Measurements from ENCODE around the gene HPGDS. TPM values are rescaled to one million over a fixed set of nuclear protein-coding genes. Genes with fewer than 3 reads are reported as not detected.

The HPGDS gene
- total RNA-seq, 1 donor from 2014 or later, result 4.4 TPM

DNA sequence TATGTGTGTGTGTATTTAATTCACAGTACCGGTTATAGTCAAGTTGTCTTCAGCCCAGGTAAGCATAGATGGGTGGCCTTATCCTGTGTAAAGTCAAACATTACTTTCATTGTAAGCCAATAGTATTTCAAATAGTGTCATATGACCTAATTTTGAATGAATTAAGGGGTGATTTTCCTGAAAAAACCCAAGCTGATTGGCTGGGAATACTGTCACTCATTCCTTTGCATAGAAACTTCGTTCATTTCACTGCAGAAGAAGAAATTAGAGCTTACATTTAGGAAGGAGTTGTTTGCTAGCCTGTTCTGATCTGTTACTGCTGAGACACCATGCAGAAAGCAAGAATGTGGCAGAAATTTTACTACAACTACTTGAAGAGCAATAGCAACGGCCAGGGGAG, 89.6 kb downstream of the HPGDS start:
- no peak for DNase-seq (ENCODE audit: low spot score)

DNA sequence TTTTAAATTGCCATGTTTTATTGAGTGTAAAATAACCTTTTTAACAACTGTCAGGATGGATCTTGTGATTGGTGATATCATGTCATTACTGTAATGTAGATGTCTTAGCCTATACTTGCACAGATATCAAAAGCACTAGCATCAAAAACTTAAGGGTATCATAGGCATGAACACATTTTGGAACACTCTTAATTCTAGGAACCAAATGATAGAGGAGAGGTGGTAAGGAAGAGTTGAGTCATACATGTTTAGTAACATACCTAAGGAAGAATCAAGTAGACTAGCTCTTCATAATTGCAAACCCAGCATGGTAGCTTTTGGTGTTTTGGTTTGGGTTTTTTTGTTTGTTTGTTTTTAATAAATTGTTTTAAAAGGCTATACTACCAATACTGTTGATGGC, 91.5 kb downstream of the HPGDS start:
- DNase-seq (ENCODE audit: low spot score), result no peak

Other genes starting within 250 kb of the HPGDS start
- gene SMARCAD1, start 135.0 kb downstream of the HPGDS start, total RNA-seq, result 39.7 TPM
- gene PDLIM5, start 109.1 kb upstream of the HPGDS start, total RNA-seq, result 210 TPM